A549 treated with RU486 at 1 μM for 4 hours (cell line): ENCODE data around the gene APBB2. TPM values are rescaled to one million over a fixed set of nuclear protein-coding genes. Genes with fewer than 3 reads are reported as not detected.

Experiments
- total RNA-seq: library from RNA; stranded (reverse); fragments of 200-300 nt; extraction: Qiagen RNA extraction; gene quantifications from 5 replicates; pipeline ENCODE4 v1.2.3, GENCODE V29; 2022; ENCODE audit warnings: low read depth

Gene APBB2
- total RNA-seq, result 6.6 to 10.6 TPM (median 9.6 TPM) in 5 replicates

DNA sequence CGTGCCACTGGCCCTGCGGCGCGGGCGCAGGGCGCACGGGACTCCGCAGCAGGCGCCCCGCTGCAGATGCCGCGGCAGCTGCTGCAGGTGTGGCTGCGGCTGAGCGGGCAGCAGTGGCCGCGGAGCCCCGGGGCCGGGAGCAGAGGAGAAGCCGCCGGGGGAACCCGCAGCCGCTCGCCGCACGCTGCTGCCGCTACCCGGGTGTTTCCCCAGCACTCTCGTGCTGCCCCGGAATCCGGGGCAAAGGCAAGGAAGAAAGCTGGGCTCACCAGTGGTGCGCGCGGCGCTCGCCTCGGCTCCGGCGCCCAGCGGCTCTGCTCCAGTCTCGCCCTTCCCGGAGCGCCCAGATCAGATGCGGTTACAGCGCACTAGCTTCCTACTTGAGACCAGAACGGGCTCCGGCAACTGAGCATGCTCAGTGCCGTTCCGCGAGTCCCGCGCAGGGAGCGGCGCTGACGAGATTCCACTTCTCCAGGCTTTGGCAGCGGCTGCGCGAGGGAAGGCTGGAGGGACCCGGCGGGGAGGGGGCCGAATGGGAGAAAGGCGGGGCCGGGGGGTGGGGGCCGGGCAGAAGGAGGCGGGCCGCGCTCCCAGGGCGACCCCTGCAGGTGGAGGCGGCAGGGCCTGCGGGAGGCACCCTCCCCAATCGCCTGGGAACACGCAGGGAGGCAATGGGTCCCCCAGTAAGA is at the start of gene APBB2:
Gene APBB2, minus strand, starts transcription at position 407 of the 689 bp plus-strand sequence. CDS start 181,288 bp downstream, outside the sequence.

DNA sequence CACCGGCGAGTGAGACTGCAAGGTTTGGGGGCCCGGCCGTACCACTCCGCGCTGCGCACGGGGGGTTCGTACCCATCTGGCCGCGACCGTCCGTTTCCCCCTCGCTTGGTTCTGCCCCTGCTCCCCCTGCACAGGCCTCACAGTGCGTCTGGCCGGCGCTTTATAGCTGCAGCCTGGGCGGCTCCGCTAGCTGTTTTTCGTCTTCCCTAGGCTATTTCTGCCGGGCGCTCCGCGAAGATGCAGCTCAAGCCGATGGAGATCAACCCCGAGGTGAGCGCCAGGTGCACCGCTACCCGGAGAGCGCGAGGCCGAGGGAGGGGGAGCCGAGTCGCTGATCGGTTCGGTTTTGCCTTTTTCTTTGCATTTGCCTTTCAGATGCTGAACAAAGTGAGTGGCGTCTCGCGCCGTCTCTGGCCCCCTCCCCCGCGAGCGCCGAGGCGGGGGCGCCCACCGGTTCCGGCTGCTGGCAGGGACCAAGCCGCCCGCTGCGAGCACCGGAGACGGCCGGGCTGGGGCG is 42.5 kb upstream of the APBB2 start, which contains the start of gene UCHL1:
Gene UCHL1, plus strand, starts transcription at position 189 of the 517 bp plus-strand sequence. Its CDS starts 49 bp downstream, at position 238.

Other genes starting within 250 kb of the APBB2 start
- gene UCHL1, start 42.4 kb upstream of the APBB2 start, total RNA-seq, result 927 to 1,032 TPM (median 975 TPM) in 5 replicates